GM12872 (cell line): ENCODE measurements around the gene ASXL1.

Experiments
- TF ChIP-seq, protein P1 (sequence below): IDR thresholded peaks from 3 replicates; pipeline ENCODE4 v1.5.1; 2011; ENCODE audit warnings: low read depth, mild to moderate bottlenecking, low read length, moderate library complexity; ENCODE audit not compliant: insufficient read depth

The ASXL1 gene

GRCh38 chr20:32481311-32482142 lies 123.4 kb downstream of the ASXL1 start:
- TF ChIP-seq, protein P1, sequence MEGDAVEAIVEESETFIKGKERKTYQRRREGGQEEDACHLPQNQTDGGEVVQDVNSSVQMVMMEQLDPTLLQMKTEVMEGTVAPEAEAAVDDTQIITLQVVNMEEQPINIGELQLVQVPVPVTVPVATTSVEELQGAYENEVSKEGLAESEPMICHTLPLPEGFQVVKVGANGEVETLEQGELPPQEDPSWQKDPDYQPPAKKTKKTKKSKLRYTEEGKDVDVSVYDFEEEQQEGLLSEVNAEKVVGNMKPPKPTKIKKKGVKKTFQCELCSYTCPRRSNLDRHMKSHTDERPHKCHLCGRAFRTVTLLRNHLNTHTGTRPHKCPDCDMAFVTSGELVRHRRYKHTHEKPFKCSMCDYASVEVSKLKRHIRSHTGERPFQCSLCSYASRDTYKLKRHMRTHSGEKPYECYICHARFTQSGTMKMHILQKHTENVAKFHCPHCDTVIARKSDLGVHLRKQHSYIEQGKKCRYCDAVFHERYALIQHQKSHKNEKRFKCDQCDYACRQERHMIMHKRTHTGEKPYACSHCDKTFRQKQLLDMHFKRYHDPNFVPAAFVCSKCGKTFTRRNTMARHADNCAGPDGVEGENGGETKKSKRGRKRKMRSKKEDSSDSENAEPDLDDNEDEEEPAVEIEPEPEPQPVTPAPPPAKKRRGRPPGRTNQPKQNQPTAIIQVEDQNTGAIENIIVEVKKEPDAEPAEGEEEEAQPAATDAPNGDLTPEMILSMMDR, result no peak

GRCh38 chr20:32482143-32482441 lies 124.0 kb downstream of the ASXL1 start:
- TF ChIP-seq, protein P1, result no peak

GRCh38 chr20:32482442-32483261 lies 124.5 kb downstream of the ASXL1 start:
- TF ChIP-seq, protein P1, result no peak

- TF ChIP-seq, protein P1, result no peak
Measured at GRCh38 chr20:32483351-32484224, 125.5 kb downstream of the ASXL1 start.

DNA sequence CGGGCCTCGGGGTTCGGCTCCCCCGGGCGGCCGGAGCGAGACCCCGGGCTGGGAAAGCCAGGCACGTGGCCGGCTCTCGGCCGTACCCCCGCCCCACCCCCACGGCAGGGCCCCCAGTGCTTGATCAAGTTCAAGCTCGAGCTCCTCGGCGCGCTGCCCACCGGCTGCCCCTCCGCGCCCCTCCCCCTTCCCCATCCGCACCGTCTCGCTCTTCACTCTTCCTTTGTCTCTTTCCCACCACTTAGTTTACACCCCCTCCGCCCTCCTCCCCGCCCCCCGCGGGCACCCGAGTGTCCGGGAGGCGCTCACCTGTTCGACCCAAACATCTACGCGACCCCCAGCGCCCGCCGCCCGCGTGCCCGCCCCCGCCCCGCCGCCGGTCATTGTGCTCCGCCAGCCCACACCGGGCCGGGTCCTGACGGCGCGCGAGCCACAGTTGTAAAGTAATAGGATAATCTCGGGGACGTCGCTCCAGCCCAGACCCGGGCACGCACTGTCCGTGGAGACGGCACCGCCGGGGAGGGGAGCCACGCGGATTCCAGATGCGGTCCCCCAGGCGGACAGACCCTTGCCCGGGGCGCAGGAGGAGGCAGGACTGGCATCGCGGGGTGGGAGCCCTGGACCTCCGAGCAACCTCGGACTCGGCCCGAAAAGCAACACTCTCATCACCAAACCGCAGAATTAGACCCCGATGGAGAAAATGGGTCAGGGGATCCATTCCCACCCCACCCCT lies 126.3 kb downstream of the ASXL1 start:
- TF ChIP-seq, protein P1, result no peak

- TF ChIP-seq, protein P1, result peak; percentile 85
Measured at GRCh38 chr20:32484958-32485769, 127.0 kb downstream of the ASXL1 start.
